ENCODE results near the gene MRPS27. TPM values are rescaled to one million over a fixed set of nuclear protein-coding genes. Genes with fewer than 3 reads are reported as not detected.

Gene MRPS27
- polyA plus RNA-seq, 3 donors = 17.5 to 32.1 (median 28.3) TPM

- WGBS, 3 donors = 61 to 83% (median 70%) methylated on average over 4 of the region's 4 CpGs
- no peak overlapping the region for H3K27ac ChIP-seq (ENCODE audit: low read depth, low read length)
Observed at GRCh38 chr5:72272398-72272797, 47.6 kb downstream of the MRPS27 start.

GRCh38 chr5:72271702-72272101, 48.3 kb downstream of the MRPS27 start:
- no peak overlapping the region for H3K27ac ChIP-seq (ENCODE audit: low read depth, low read length)
- WGBS, 3 donors = 86 to 91% (median 90%) methylated on average over 3 of the region's 3 CpGs

- WGBS, 3 donors = 97 to 98% (median 97%) methylated on average over 4 of the region's 4 CpGs
- no peak overlapping the region for H3K27ac ChIP-seq (ENCODE audit: low read depth, low read length)
Observed at GRCh38 chr5:72270037-72270436, 50.0 kb downstream of the MRPS27 start.

- no peak overlapping the region for H3K27ac ChIP-seq (ENCODE audit: low read depth, low read length)
Observed at GRCh38 chr5:72269411-72269780, 50.6 kb downstream of the MRPS27 start.

GRCh38 chr5:72268753-72269410, 51.2 kb downstream of the MRPS27 start:
- no peak overlapping the region for H3K27ac ChIP-seq (ENCODE audit: low read depth, low read length)
- 66 to 77% (median 73%) methylated on average over 2 of the region's 2 CpGs for WGBS, 3 donors

More at GRCh38 chr5:72269411-72269780, 50.6 kb downstream of the MRPS27 start:
- 90 to 92% (median 92%) methylated on average over 1 of the region's 1 CpG for WGBS, 3 donors

- WGBS, 3 donors = 77 to 93% (median 83%) methylated on average over 2 of the region's 2 CpGs
Observed at GRCh38 chr5:72268260-72268659, 51.8 kb downstream of the MRPS27 start.

GRCh38 chr5:72267685-72268084, 52.4 kb downstream of the MRPS27 start:
- no peak overlapping the region for H3K27ac ChIP-seq (ENCODE audit: low read depth, low read length)

More at GRCh38 chr5:72268260-72268659, 51.8 kb downstream of the MRPS27 start:
- no peak overlapping the region for H3K27ac ChIP-seq (ENCODE audit: low read depth, low read length)

- no peak overlapping the region for H3K27ac ChIP-seq (ENCODE audit: low read depth, low read length)
- 94 to 95% (median 95%) methylated on average over 2 of the region's 2 CpGs for WGBS, 3 donors
Observed at GRCh38 chr5:72266862-72267261, 53.2 kb downstream of the MRPS27 start.

- H3K27ac ChIP-seq (ENCODE audit: low read depth, low read length) = no peak overlapping the region
- WGBS, 3 donors = 94 to 96% (median 95%) methylated on average over 5 of the region's 5 CpGs
Observed at GRCh38 chr5:72265032-72265877, 54.8 kb downstream of the MRPS27 start.

- no peak overlapping the region for H3K27ac ChIP-seq (ENCODE audit: low read depth, low read length)
Observed at GRCh38 chr5:72256536-72256935, 63.5 kb downstream of the MRPS27 start.

GRCh38 chr5:72255670-72256069, 64.4 kb downstream of the MRPS27 start:
- H3K27ac ChIP-seq (ENCODE audit: low read depth, low read length) = no peak overlapping the region
- 60 to 95% (median 83%) methylated on average over 2 of the region's 2 CpGs for WGBS, 3 donors

More at GRCh38 chr5:72256536-72256935, 63.5 kb downstream of the MRPS27 start:
- 71 to 96% (median 96%) methylated on average over 2 of the region's 2 CpGs for WGBS, 3 donors

GRCh38 chr5:72255237-72255636, 64.8 kb downstream of the MRPS27 start:
- 96 to 98% (median 98%) methylated on average over 3 of the region's 3 CpGs for WGBS, 3 donors
- no peak overlapping the region for H3K27ac ChIP-seq (ENCODE audit: low read depth, low read length)

GRCh38 chr5:72252574-72253155, 67.4 kb downstream of the MRPS27 start:
- no peak overlapping the region for H3K27ac ChIP-seq (ENCODE audit: low read depth, low read length)
- 95 to 99% (median 97%) methylated on average over 5 of the region's 5 CpGs for WGBS, 3 donors

GRCh38 chr5:72252008-72252407, 68.0 kb downstream of the MRPS27 start:
- H3K27ac ChIP-seq (ENCODE audit: low read depth, low read length) = no peak overlapping the region

GRCh38 chr5:72251386-72251785, 68.7 kb downstream of the MRPS27 start:
- H3K27ac ChIP-seq (ENCODE audit: low read depth, low read length) = no peak overlapping the region
- 87 to 100% (median 100%) methylated on average over 1 of the region's 1 CpG for WGBS, 3 donors

- 67 to 74% (median 67%) methylated on average over 2 of the region's 2 CpGs for WGBS, 3 donors
- no peak overlapping the region for H3K27ac ChIP-seq (ENCODE audit: low read depth, low read length)
Observed at GRCh38 chr5:72248410-72248981, 71.5 kb downstream of the MRPS27 start.

GRCh38 chr5:72246954-72247442, 73.0 kb downstream of the MRPS27 start:
- H3K27ac ChIP-seq (ENCODE audit: low read depth, low read length) = no peak overlapping the region
- whole genome bisulfite sequencing, 3 donors = 73 to 81% (median 77%) methylated on average over 4 of the region's 4 CpGs

GRCh38 chr5:72245951-72246532, 74.0 kb downstream of the MRPS27 start:
- 77 to 78% (median 78%) methylated on average over 3 of the region's 3 CpGs for WGBS, 3 donors
- H3K27ac ChIP-seq (ENCODE audit: low read depth, low read length) = no peak overlapping the region

GRCh38 chr5:72245546-72245945, 74.5 kb downstream of the MRPS27 start:
- no peak overlapping the region for H3K27ac ChIP-seq (ENCODE audit: low read depth, low read length)
- WGBS, 3 donors = 84 to 100% (median 96%) methylated on average over 1 of the region's 1 CpG
